CD4-positive, CD25-positive, alpha-beta regulatory T cell (primary cell): ENCODE data around the gene LRGUK. TPM values are rescaled to one million over a fixed set of nuclear protein-coding genes. Genes with fewer than 3 reads are reported as not detected.

Experiments
- ATAC-seq, 2 donors: fragments of 150-1000 bp; cut with Tn5 transposase; one replicate each; pipeline ENCODE4 v1.10.0; 2021; ENCODE audit warnings: low read depth in 2 of 2, moderate number of reproducible peaks in 2 of 2, moderate library complexity in 1 of 2
- DNase-seq, 3 donors: peaks; one replicate each; pipeline versions ENCODE4 v3.0.0 to v3.0.0-alpha.2; 2012 to 2022; ENCODE audit warnings: mixed read lengths in 1 of 3
- H3K27ac ChIP-seq: one replicate; pipeline ENCODE4 v1.7.0; 2013; ENCODE audit warnings: mild to moderate bottlenecking, low read length; ENCODE audit not compliant: insufficient read depth, poor library complexity, severe bottlenecking
- H3K27me3 ChIP-seq: one replicate; pipeline ENCODE4 v1.7.0; 2013; ENCODE audit warnings: low read length; ENCODE audit not compliant: control insufficient read depth, insufficient read depth
- H3K36me3 ChIP-seq: one replicate; pipeline ENCODE4 v1.7.0; 2013; ENCODE audit warnings: mild to moderate bottlenecking, low read length, moderate library complexity; ENCODE audit not compliant: control insufficient read depth, insufficient read depth
- H3K4me1 ChIP-seq: 2 replicates; pipeline ENCODE4 v1.7.0; 2013; ENCODE audit warnings: mild to moderate bottlenecking, low read length; ENCODE audit not compliant: insufficient read depth, control insufficient read depth, poor library complexity, severe bottlenecking
- H3K4me3 ChIP-seq: one replicate; pipeline ENCODE4 v1.7.0; 2013; ENCODE audit warnings: low read depth, mild to moderate bottlenecking, low read length, moderate library complexity
- H3K9me3 ChIP-seq, 2 experiments: 1 replicate in 1 of 2; 2 replicates in 1 of 2; pipeline ENCODE4 v1.7.0; 2013; ENCODE audit warnings: low read length in 2 of 2, mild to moderate bottlenecking in 1 of 2, moderate library complexity in 1 of 2; ENCODE audit not compliant: control insufficient read depth in 2 of 2
- H3K27ac Mint-ChIP-seq, 3 donors: one replicate each; pipeline ENCODE4 v1.8.0; 2020 to 2022; ENCODE audit warnings: mild to moderate bottlenecking in 3 of 3, mixed read lengths in 3 of 3, moderate library complexity in 2 of 3
- H3K27me3 Mint-ChIP-seq: one replicate; pipeline ENCODE4 v1.8.0; 2022; ENCODE audit warnings: mild to moderate bottlenecking, mixed read lengths
- H3K36me3 Mint-ChIP-seq: one replicate; pipeline ENCODE4 v1.8.0; 2020; ENCODE audit warnings: mixed read lengths
- H3K4me1 Mint-ChIP-seq, 4 donors: one replicate each; pipeline ENCODE4 v1.8.0; 2020 to 2022; ENCODE audit warnings: mixed read lengths in 4 of 4, mild to moderate bottlenecking in 1 of 4
- H3K4me3 Mint-ChIP-seq, 4 donors: one replicate each; pipeline ENCODE4 v1.8.0; 2020 to 2022; ENCODE audit warnings: mild to moderate bottlenecking in 4 of 4, mixed read lengths in 4 of 4, moderate library complexity in 3 of 4
- H3K9me3 Mint-ChIP-seq, 7 donors: one replicate each; pipeline ENCODE4 v1.8.0; 2020 to 2022; ENCODE audit warnings: mixed read lengths in 7 of 7, mild to moderate bottlenecking in 3 of 7, moderate library complexity in 2 of 7
- polyA plus RNA-seq, 4 donors: library from polyadenylated mRNA; unstranded; fragments of 300-500 nt; fragmentation: Illumina TruSeq; gene quantifications; one replicate each; pipeline ENCODE4 v1.2.3, GENCODE V29; 2021
- total RNA-seq: library from RNA; stranded (reverse); gene quantifications from one replicate; pipeline ENCODE4 v1.2.3, GENCODE V29; 2022

Gene LRGUK
- total and polyA plus RNA-seq, 5 donors from 2014 or later: 0.47 TPM; not detected in 4

GRCh38 chr7:134313543-134313942 lies 186.4 kb downstream of the LRGUK start:
- H3K4me1 Mint-ChIP-seq: peaks cover 11 to 31% (median 26%) of the 10 kb centered on the region in 4 donors
- H3K4me3 Mint-ChIP-seq: no peak overlapping the region

More at GRCh38 chr7:134313543-134313942, 186.4 kb downstream of the LRGUK start:
- Histone ChIP-seq H3K27ac (no peak overlapping the region), H3K4me1 (peaks cover 16% of the 10 kb centered on the region), H3K4me3 (no peak overlapping the region), H3K36me3 (no peaks in the 10 kb centered on the region), H3K27me3 (no peaks in the 10 kb centered on the region), H3K9me3 (no peaks in the 10 kb centered on the region)
- ATAC-seq (no peak), DNase-seq (no peak)
- Mint-ChIP-seq H3K9me3 (no peaks in the 10 kb centered on the region), H3K27ac (no peak overlapping the region), H3K27me3 (no peaks in the 10 kb centered on the region), H3K36me3 (peaks cover 16% of the 10 kb centered on the region)

Other genes starting within 250 kb of the LRGUK start
- gene SLC35B4, start 189.6 kb downstream of the LRGUK start, total RNA-seq: 10.7 TPM
- 10 to 100 TPM; 14.7 to 20.5 (median 17.6) TPM for gene SLC35B4, start 189.6 kb downstream of the LRGUK start, polyA plus RNA-seq